ENCODE results near the gene RRP12. TPM values are rescaled to one million over a fixed set of nuclear protein-coding genes. Genes with fewer than 3 reads are reported as not detected.

Gene RRP12
- total RNA-seq, 1 donor from 2014 or later, result 26.8 TPM

DNA sequence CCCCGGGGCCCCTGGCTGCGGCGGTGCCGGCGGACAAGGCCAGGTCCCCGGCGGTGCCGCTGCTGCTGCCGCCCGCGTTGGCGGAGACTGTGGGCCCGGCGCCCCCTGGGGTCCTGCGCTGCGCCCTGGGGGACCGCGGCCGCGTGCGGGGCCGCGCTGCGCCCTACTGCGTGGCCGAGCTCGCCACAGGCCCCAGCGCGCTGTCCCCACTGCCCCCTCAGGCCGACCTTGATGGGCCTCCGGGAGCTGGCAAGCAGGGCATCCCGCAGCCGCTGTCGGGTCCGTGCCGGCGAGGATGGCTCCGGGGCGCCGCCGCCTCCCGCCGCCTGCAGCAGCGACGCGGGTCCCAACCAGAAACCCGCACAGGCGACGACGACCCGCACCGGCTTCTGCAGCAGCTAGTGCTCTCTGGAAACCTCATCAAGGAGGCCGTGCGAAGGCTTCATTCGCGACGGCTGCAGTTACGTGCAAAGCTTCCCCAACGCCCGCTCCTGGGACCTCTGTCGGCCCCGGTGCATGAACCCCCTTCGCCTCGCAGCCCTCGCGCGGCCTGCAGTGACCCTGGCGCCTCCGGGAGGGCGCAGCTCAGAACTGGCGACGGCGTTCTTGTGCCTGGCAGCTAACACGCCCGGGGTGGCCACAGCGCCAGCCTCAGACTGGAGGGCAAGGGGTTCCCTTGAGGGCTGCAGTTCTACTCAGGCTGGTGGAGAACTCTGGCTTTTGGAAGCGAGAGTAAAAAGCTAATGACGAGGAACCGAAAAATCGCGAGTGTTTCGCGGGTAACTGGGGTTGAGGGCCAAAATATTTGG, 81.3 kb downstream of the RRP12 start:
- H3K27ac Mint-ChIP-seq (ENCODE audit: unreplicated experiment), result peak overlapping the region; percentile 80
- H3K4me1 Mint-ChIP-seq (ENCODE audit: low read depth, unreplicated experiment), result peaks cover 21% of the 10 kb centered on the region
- H3K4me3 Mint-ChIP-seq (ENCODE audit: unreplicated experiment), result peak overlapping the region; percentile 93
- H3K9me3 Mint-ChIP-seq (ENCODE audit: unreplicated experiment), result peaks cover 10% of the 10 kb centered on the region
- H3K27me3 Mint-ChIP-seq (ENCODE audit: unreplicated experiment), result peaks cover 13% of the 10 kb centered on the region
- no peaks in the 10 kb centered on the region for H3K36me3 Mint-ChIP-seq (ENCODE audit: unreplicated experiment)
- peak; percentile 79 for DNase-seq
- TF ChIP-seq, protein P1, sequence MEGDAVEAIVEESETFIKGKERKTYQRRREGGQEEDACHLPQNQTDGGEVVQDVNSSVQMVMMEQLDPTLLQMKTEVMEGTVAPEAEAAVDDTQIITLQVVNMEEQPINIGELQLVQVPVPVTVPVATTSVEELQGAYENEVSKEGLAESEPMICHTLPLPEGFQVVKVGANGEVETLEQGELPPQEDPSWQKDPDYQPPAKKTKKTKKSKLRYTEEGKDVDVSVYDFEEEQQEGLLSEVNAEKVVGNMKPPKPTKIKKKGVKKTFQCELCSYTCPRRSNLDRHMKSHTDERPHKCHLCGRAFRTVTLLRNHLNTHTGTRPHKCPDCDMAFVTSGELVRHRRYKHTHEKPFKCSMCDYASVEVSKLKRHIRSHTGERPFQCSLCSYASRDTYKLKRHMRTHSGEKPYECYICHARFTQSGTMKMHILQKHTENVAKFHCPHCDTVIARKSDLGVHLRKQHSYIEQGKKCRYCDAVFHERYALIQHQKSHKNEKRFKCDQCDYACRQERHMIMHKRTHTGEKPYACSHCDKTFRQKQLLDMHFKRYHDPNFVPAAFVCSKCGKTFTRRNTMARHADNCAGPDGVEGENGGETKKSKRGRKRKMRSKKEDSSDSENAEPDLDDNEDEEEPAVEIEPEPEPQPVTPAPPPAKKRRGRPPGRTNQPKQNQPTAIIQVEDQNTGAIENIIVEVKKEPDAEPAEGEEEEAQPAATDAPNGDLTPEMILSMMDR (IDR thresholded peaks at IDR 0.05; ENCODE audit: partially characterized antibody, unreplicated experiment), result no peak

DNA sequence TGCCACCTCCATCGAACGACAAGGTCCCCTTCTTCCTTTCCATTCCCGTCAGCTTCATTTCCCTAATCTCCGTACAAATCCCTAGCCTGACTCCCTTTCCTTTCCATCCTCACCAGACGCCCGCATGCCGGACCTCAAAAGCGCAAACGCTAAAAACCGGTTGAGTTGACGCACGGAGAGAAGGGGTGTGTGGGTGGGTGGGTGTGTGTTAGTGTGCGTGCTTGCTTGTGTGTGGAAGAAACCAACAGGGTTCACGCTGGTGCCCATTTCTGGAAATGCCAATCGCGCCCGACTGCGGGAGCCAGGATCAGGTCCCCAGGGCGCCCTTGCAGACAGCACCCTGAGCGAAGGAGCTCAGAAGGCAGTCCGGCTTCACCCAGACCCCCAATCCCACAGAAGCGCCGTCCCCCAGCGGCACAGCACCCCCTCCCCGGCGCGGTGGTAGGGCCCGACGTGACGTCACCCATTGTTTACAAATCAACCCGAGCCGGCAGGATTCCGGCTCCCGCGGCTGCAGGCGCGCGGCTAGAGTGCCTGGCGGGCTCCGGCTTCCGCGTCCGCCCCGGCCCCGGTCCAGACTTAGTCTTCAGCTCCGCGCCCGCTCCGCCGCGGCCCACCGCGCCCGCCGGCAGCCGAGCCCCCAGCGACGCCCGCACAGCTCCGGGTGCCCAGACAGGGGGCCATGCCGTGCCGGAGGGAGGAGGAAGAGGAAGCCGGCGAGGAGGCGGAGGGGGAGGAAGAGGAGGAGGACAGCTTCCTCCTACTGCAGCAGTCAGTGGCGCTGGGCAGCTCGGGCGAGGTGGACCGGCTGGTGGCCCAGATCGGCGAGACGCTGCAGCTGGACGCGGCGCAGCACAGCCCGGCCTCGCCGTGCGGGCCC, 82.1 kb downstream of the RRP12 start, which contains the start of gene FRAT1:
Gene FRAT1, plus strand, starts transcription at position 500 of the 880 bp plus-strand sequence. Its CDS starts 183 bp downstream, at position 683.
- H3K9me3 Mint-ChIP-seq (ENCODE audit: unreplicated experiment), result peaks cover 10% of the 10 kb centered on the region

DNA sequence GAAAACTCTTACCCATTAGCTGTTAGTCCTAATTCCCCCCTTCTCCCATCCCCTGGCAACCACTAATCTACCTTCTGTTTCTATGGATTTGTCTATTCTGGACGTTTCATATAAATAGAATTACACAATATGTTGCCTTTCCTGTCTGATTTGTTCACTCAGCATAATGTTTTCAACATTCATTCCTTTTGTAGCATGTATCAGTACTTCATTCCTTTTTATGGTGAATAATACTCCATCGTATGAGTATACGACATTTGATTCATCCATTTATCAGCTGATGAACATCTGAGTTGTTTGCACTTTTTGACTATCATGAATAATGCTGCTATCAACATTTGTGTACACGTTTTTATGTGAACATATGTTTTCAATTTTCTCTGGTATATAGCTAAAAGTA, 86.5 kb downstream of the RRP12 start:
- Mint-ChIP-seq H3K9me3 (ENCODE audit: unreplicated experiment) (peaks cover 5% of the 10 kb centered on the region), H3K36me3 (ENCODE audit: unreplicated experiment) (no peaks in the 10 kb centered on the region), H3K27me3 (ENCODE audit: unreplicated experiment) (peaks cover 5% of the 10 kb centered on the region), H3K4me3 (ENCODE audit: unreplicated experiment) (no peak overlapping the region), H3K4me1 (ENCODE audit: low read depth, unreplicated experiment) (peaks cover 3% of the 10 kb centered on the region), H3K27ac (ENCODE audit: unreplicated experiment) (no peak overlapping the region)
- no peak for DNase-seq
- TF ChIP-seq, protein P1 (IDR thresholded peaks at IDR 0.05; ENCODE audit: partially characterized antibody, unreplicated experiment), result no peak

More for the DNA sequence above, 82.1 kb downstream of the RRP12 start, which contains the start of gene FRAT1:
- H3K27ac Mint-ChIP-seq (ENCODE audit: unreplicated experiment), result peak within 1 kb of the TSS; percentile 100
- H3K4me3 Mint-ChIP-seq (ENCODE audit: unreplicated experiment), result peak within 1 kb of the TSS; percentile 96
- H3K36me3 Mint-ChIP-seq (ENCODE audit: unreplicated experiment), result no peaks in the 10 kb centered on the region
- DNase-seq, result peak; percentile 90
- H3K4me1 Mint-ChIP-seq (ENCODE audit: low read depth, unreplicated experiment), result peaks cover 21% of the 10 kb centered on the region
- TF ChIP-seq, protein P1 (IDR thresholded peaks at IDR 0.05; ENCODE audit: partially characterized antibody, unreplicated experiment), result no peak
- H3K27me3 Mint-ChIP-seq (ENCODE audit: unreplicated experiment), result peaks cover 13% of the 10 kb centered on the region

DNA sequence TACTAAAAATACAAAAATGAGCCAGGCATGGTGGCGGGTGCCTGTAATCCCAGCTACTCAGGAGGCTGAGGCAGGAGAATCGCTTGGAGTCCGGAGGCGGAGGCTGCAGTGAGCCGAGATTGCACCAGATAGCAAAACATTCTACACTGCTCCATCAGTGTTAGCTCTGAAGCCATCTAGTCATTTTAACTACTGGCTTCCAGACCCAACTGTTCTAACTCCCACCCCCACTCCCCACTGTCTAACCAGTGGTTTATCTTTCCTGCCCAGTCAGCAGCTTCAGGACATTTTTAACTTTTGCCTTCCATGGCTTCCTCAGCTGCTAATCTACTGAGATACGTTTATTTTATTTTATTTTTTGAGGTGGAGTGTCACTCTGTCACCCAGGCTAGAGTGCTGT, 88.2 kb downstream of the RRP12 start:
- DNase-seq, result no peak
- Mint-ChIP-seq H3K9me3 (ENCODE audit: unreplicated experiment) (peaks cover 1% of the 10 kb centered on the region), H3K4me3 (ENCODE audit: unreplicated experiment) (no peak overlapping the region), H3K27ac (ENCODE audit: unreplicated experiment) (no peak overlapping the region), H3K27me3 (ENCODE audit: unreplicated experiment) (no peaks in the 10 kb centered on the region), H3K36me3 (ENCODE audit: unreplicated experiment) (no peaks in the 10 kb centered on the region), H3K4me1 (ENCODE audit: low read depth, unreplicated experiment) (no peaks in the 10 kb centered on the region)
- TF ChIP-seq, protein P1 (IDR thresholded peaks at IDR 0.05; ENCODE audit: partially characterized antibody, unreplicated experiment), result no peak

Data from glutamatergic neuron (in vitro differentiated cells).